IMR-90 (cell line): ENCODE results near the gene ERC2. TPM values are rescaled to one million over a fixed set of nuclear protein-coding genes. Genes with fewer than 3 reads are reported as not detected.

Source experiments
- ATAC-seq: fragments of 200-7000 bp; cut with Tn5 transposase; 2 replicates; pipeline ENCODE4 v1.9.1; 2020; ENCODE audit warnings: low read depth, mild to moderate bottlenecking, moderate library complexity
- BruUV-seq: library from RNA; stranded (reverse); fragments of 400-500 nt; replicated peaks from 2 replicates; lab custom pipeline; 2021; lab: Mats Ljungman, UMichigan
- CTCF ChIA-PET: fragments of 300-600 bp; formaldehyde crosslinking; extraction: SDS; loops from one replicate; lab custom pipeline; 2021; ENCODE audit warnings: antibody characterized with exemption; lab: Yijun Ruan, JAX
- POLR2A ChIA-PET: fragments of 300-600 bp; sonication (Branson Sonifier 250); formaldehyde crosslinking; loops from one replicate; lab custom pipeline; 2022; ENCODE audit warnings: antibody characterized with exemption; ENCODE audit not compliant: unreplicated experiment; lab: Charles Lee
- DNase-seq: peaks from one replicate; pipeline ENCODE4 v3.0.0; 2013
- H2AFZ ChIP-seq: replicated peaks from 2 replicates; pipeline ENCODE3; 2013; ENCODE audit warnings: low read length, mild to moderate bottlenecking; ENCODE audit not compliant: poor library complexity
- H2AK5ac ChIP-seq: 2 replicates; pipeline ENCODE4 v1.6.1; 2013; ENCODE audit warnings: low read depth, low read length, inconsistent platforms
- H2AK9ac ChIP-seq: replicated peaks from 2 replicates; pipeline ENCODE3; 2013; ENCODE audit warnings: mild to moderate bottlenecking, low read depth, low read length, moderate library complexity; ENCODE audit not compliant: poor library complexity
- H2BK120ac ChIP-seq: 2 replicates; pipeline ENCODE4 v1.6.1; 2013; ENCODE audit warnings: low read depth, low read length, inconsistent platforms
- H2BK15ac ChIP-seq: 3 replicates; pipeline ENCODE4 v1.6.1; 2013; ENCODE audit warnings: low read depth, low read length, inconsistent platforms
- H2BK20ac ChIP-seq: 2 replicates; pipeline ENCODE4 v1.6.1; 2013; ENCODE audit warnings: low read depth, mild to moderate bottlenecking, inconsistent platforms, low read length, moderate library complexity
- H2BK5ac ChIP-seq: 2 replicates; pipeline ENCODE4 v1.6.1; 2013; ENCODE audit warnings: mild to moderate bottlenecking, low read depth, low read length, inconsistent platforms; ENCODE audit not compliant: poor library complexity, severe bottlenecking
- H3K14ac ChIP-seq: replicated peaks from 2 replicates; pipeline ENCODE4 v1.6.1; 2013; ENCODE audit warnings: low read depth, low read length, inconsistent platforms
- H3K18ac ChIP-seq: 2 replicates; pipeline ENCODE4 v1.6.1; 2013; ENCODE audit warnings: low read depth, low read length, control low read depth
- H3K23ac ChIP-seq: 2 replicates; pipeline ENCODE4 v1.6.1; 2013; ENCODE audit warnings: low read depth, low read length, inconsistent platforms
- H3K27ac ChIP-seq: 2 replicates; pipeline ENCODE4 v1.5.1; 2013; ENCODE audit warnings: mild to moderate bottlenecking, control low read depth, low read length; ENCODE audit not compliant: insufficient read depth
- H3K27me3 ChIP-seq: 2 replicates; pipeline ENCODE4 v1.6.1; 2013; ENCODE audit warnings: low read length; ENCODE audit not compliant: control insufficient read depth, insufficient read depth
- H3K36me3 ChIP-seq: 2 replicates; pipeline ENCODE4 v1.6.1; 2013; ENCODE audit warnings: low read length, mixed read lengths; ENCODE audit not compliant: control insufficient read depth, insufficient read depth
- H3K4ac ChIP-seq: 2 replicates; pipeline ENCODE4 v1.6.1; 2013; ENCODE audit warnings: low read depth, low read length, inconsistent platforms
- H3K4me1 ChIP-seq: 2 replicates; pipeline ENCODE4 v1.6.1; 2013; ENCODE audit warnings: low read length, mixed read lengths; ENCODE audit not compliant: control insufficient read depth, insufficient read depth
- H3K4me2 ChIP-seq: 2 replicates; pipeline ENCODE4 v1.6.1; 2013; ENCODE audit warnings: low read depth, mild to moderate bottlenecking, control low read depth, low read length, moderate library complexity
- H3K4me3 ChIP-seq: 2 replicates; pipeline ENCODE4 v1.5.1; 2013; ENCODE audit warnings: low read depth, mild to moderate bottlenecking, control low read depth, low read length, moderate library complexity; ENCODE audit not compliant: insufficient read depth
- H3K56ac ChIP-seq: 2 replicates; pipeline ENCODE4 v1.6.1; 2013; ENCODE audit warnings: low read length, inconsistent platforms; ENCODE audit not compliant: insufficient read depth; ENCODE audit errors: extremely low read depth
- H3K79me1 ChIP-seq, 2 experiments: 2 replicates each; pipeline ENCODE4 v1.6.1; 2013; ENCODE audit warnings: low read length in 2 of 2, inconsistent platforms in 1 of 2, low read depth in 1 of 2
- H3K9ac ChIP-seq: 2 replicates; pipeline ENCODE4 v1.6.1; 2013; ENCODE audit warnings: low read depth, low read length, control low read depth
- H3K9me1 ChIP-seq: 2 replicates; pipeline ENCODE4 v1.6.1; 2013; ENCODE audit warnings: low read length, inconsistent platforms; ENCODE audit not compliant: insufficient read depth
- H3K9me3 ChIP-seq: 2 replicates; pipeline ENCODE4 v1.6.1; 2013; ENCODE audit warnings: low read length; ENCODE audit not compliant: control insufficient read depth, insufficient read depth
- H4K20me1 ChIP-seq: 2 replicates; pipeline ENCODE4 v1.6.1; 2013; ENCODE audit warnings: low read length, inconsistent platforms; ENCODE audit not compliant: insufficient read depth
- H4K5ac ChIP-seq: 2 replicates; pipeline ENCODE4 v1.6.1; 2013; ENCODE audit warnings: mild to moderate bottlenecking, low read depth, low read length, control low read depth
- H4K8ac ChIP-seq, 2 experiments: 2 replicates each; pipeline ENCODE4 v1.6.1; 2013; ENCODE audit warnings: low read depth in 2 of 2, low read length in 2 of 2, control low read depth in 1 of 2, inconsistent platforms in 1 of 2
- H4K91ac ChIP-seq: 2 replicates; pipeline ENCODE4 v1.6.1; 2013; ENCODE audit warnings: low read depth, low read length, inconsistent platforms; ENCODE audit not compliant: insufficient read depth
- BHLHE40 ChIP-seq: fragments of 150-350 bp; IDR thresholded peaks from 2 replicates; pipeline ENCODE4 v1.6.1; 2016; ENCODE audit warnings: mild to moderate bottlenecking, low read depth, low read length
- CEBPB ChIP-seq: IDR thresholded peaks from 2 replicates; pipeline ENCODE4 v1.6.1; 2012; ENCODE audit warnings: low read depth, low read length, improper control_type of control experiment
- CHD1 ChIP-seq: IDR thresholded peaks from 2 replicates; pipeline ENCODE4 v1.6.1; 2012; ENCODE audit warnings: low read depth, low read length, improper control_type of control experiment
- FOS ChIP-seq: fragments of 150-350 bp; IDR thresholded peaks from 2 replicates; pipeline ENCODE4 v1.6.1; 2016; ENCODE audit warnings: low read depth, low read length
- MAFK ChIP-seq: IDR thresholded peaks from 2 replicates; pipeline ENCODE4 v1.6.1; 2012; ENCODE audit warnings: low read depth, low read length, improper control_type of control experiment
- MAZ ChIP-seq: IDR thresholded peaks from 2 replicates; pipeline ENCODE4 v1.6.1; 2012; ENCODE audit warnings: low read depth, mild to moderate bottlenecking, low read length, improper control_type of control experiment, moderate library complexity, borderline replicate concordance
- MXI1 ChIP-seq: IDR thresholded peaks from 2 replicates; pipeline ENCODE4 v1.6.1; 2012; ENCODE audit warnings: low read depth, mild to moderate bottlenecking, low read length, moderate library complexity, borderline replicate concordance
- RAD21 ChIP-seq: IDR thresholded peaks from 2 replicates; pipeline ENCODE4 v1.6.1; 2012; ENCODE audit warnings: low read length, improper control_type of control experiment
- RCOR1 ChIP-seq: IDR thresholded peaks from 2 replicates; pipeline ENCODE4 v1.6.1; 2012; ENCODE audit warnings: mild to moderate bottlenecking, low read length, improper control_type of control experiment; ENCODE audit not compliant: insufficient replicate concordance
- RFX5 ChIP-seq: IDR thresholded peaks from 2 replicates; pipeline ENCODE4 v1.8.0; 2012; ENCODE audit warnings: low read depth, mild to moderate bottlenecking, low read length, moderate library complexity
- SMC3 ChIP-seq: fragments of 150-350 bp; IDR thresholded peaks from 2 replicates; pipeline ENCODE4 v1.6.1; 2016; ENCODE audit warnings: low read depth, mild to moderate bottlenecking, antibody characterized with exemption, low read length, moderate library complexity
- WGBS, 2 experiments: methylation state at CpG; one replicate each; pipeline versions ENCODE4 v1.1.5 to v1.1.7; 2013; ENCODE audit warnings: missing lambda C conversion rate in 2 of 2; ENCODE audit not compliant: insufficient read length in 1 of 2; ENCODE audit errors: extremely low coverage in 2 of 2; 5-methylcytosine and 5-hydroxymethylcytosine counted together
- dilution Hi-C: fragments of 300-500 bp; cut with HindIII; formaldehyde crosslinking; loops from one replicate; pipeline ENCODE4 v1.14.3; 2018; ENCODE audit warnings: low sequenced_read_pairs; ENCODE audit not compliant: unreplicated experiment
- in situ Hi-C: fragments of 300-500 bp; cut with MboI; formaldehyde crosslinking; loops from 3 replicates; pipeline ENCODE4 v1.14.3; 2019; ENCODE audit warnings: low sequenced_read_pairs, inconsistent platforms, mixed read lengths
- intact Hi-C: fragments of 100-400 bp; cut with micrococcal nuclease; formaldehyde crosslinking; loops from 2 replicates; pipeline ENCODE4 v1.10.0; 2022
- polyA plus RNA-seq, 3 experiments: library from polyadenylated mRNA; depleted of rRNA; stranded (reverse); fragments of >200 nt; gene quantifications; 2 replicates each; pipeline ENCODE4 v1.2.3, GENCODE V29; 2012; ENCODE audit warnings: low replicate concordance in 1 of 3
- total RNA-seq: library from RNA; depleted of rRNA; stranded (reverse); fragments of >200 nt; gene quantifications from 2 replicates; pipeline ENCODE4 v1.2.3, GENCODE V29; 2012
- TF ChIP-seq, protein P1 (sequence below): fragments of 150-350 bp; IDR thresholded peaks from 2 replicates; pipeline ENCODE4 v1.6.1; 2017; ENCODE audit warnings: mild to moderate bottlenecking, antibody characterized with exemption, low read length, low read depth
- TF ChIP-seq, protein P2 (sequence below): fragments of 150-350 bp; IDR thresholded peaks from 2 replicates; pipeline ENCODE4 v1.6.1; 2016; ENCODE audit warnings: low read depth, mild to moderate bottlenecking, low read length, moderate library complexity, borderline replicate concordance
- TF ChIP-seq, protein P3 (sequence below): conservative IDR thresholded peaks from 2 replicates; pipeline ENCODE4 v1.5.1; 2012; ENCODE audit warnings: mild to moderate bottlenecking, low read depth, low read length, improper control_type of control experiment

The ERC2 gene
- total and polyA plus RNA-seq, 2 of the 4 experiments (the other 2 are of a cell fraction) = 0.17 to 0.18 TPM

DNA sequence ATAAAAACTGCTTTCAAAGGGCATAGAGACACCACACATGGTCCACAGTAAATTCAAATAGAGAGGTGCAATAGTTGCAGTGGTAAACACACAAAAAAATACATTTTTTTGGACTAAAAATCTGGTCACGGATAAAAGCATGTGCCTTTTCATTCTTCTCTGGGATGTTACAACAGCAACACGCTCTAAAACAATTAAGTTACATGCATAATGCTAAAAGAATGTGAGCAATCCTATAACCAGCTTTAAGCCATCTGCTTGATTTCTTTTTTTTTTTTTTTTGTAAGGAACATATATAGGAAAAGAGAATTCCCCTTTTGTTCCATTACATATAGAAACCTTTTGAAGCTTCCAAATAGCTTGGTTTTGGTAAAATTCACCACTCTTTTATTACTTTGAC, 1001.2 kb downstream of the ERC2 start:
- Histone ChIP-seq H3K4me3 (no peak overlapping the region), H3K18ac (peak overlapping the region; percentile 76; the same call in 1 of the 2 replicates), H3K4me1 (peaks cover 16% of the 10 kb centered on the region), H4K91ac (peak overlapping the region; percentile 52; the same call in 1 of the 2 replicates), H3K14ac (peak overlapping the region; percentile 43; the same call in 1 of the 2 replicates), H3K4me2 (peak overlapping the region; percentile 19; the same call in 1 of the 2 replicates), H2BK120ac (peak overlapping the region; percentile 58), H3K4ac (no peak overlapping the region), H3K9me1 (peaks cover 18% of the 10 kb centered on the region), H2AK5ac (no peak overlapping the region), H3K27me3 (no peaks in the 10 kb centered on the region), H4K5ac (peak overlapping the region; percentile 12; the same call in 1 of the 2 replicates), H3K36me3 (peaks cover 29% of the 10 kb centered on the region), H2BK20ac (peak overlapping the region; percentile 61), H3K79me1 (peaks cover 19 to 46% of the 10 kb centered on the region in 2 experiments), H3K27ac (peak overlapping the region; percentile 57; the same call in 1 of the 2 replicates), H2AFZ (no peak overlapping the region), H2AK9ac (no peak overlapping the region), H2BK15ac (no peak overlapping the region), H3K23ac (peak overlapping the region; percentile 21; the same call in 1 of the 2 replicates), H4K20me1 (peaks cover 20% of the 10 kb centered on the region), H3K56ac (peak overlapping the region; percentile 14; the same call in 1 of the 2 replicates), H3K9me3 (no peaks in the 10 kb centered on the region), H4K8ac (peak overlapping the region; percentile 47 to 61), H2BK5ac (peak overlapping the region; percentile 79), H3K9ac (no peak overlapping the region)
- in situ Hi-C loops = loop anchor here (10.0 kb wide), 1 partner anchor 132 kb away; no protein-coding TSS in a partner anchor
- POLR2A ChIA-PET = interaction anchor here (0.6 to 1.3 kb wide), 2 partner anchors 298 to 300 kb away, joined by 3 to 4 read pairs; no protein-coding TSS in a partner anchor
- no CpG with 5 or more reads among the region's 2 CpGs for WGBS, 2 experiments
- intact Hi-C loops = loop anchor here (5.0 kb wide), 1 partner anchor 135 kb away; no protein-coding TSS in a partner anchor
- dilution Hi-C loops = no loop called here
- CTCF ChIA-PET = interaction anchor here (0.6 to 1.4 kb wide), 2 partner anchors 502 to 606 kb away, joined by 3 to 4 read pairs; no protein-coding TSS in a partner anchor
- DNase-seq (peak; percentile 76), ATAC-seq (peak; percentile 7; the same call in 1 of the 2 replicates)
- BruUV-seq = no TSS peak
- TF ChIP-seq BHLHE40 (peak; percentile 67; the same call in 1 of the 2 replicates), RAD21 (no peak), FOS (no peak), MAFK (no peak), RCOR1 (no peak), MAZ (no peak), CEBPB (0 out of 2 replicates have a peak, but pooled peaks have one; percentile 35), RFX5 (no peak), CHD1 (no peak), MXI1 (no peak), SMC3 (no peak)
- TF ChIP-seq, protein P1, sequence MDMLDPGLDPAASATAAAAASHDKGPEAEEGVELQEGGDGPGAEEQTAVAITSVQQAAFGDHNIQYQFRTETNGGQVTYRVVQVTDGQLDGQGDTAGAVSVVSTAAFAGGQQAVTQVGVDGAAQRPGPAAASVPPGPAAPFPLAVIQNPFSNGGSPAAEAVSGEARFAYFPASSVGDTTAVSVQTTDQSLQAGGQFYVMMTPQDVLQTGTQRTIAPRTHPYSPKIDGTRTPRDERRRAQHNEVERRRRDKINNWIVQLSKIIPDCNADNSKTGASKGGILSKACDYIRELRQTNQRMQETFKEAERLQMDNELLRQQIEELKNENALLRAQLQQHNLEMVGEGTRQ = no peak
- TF ChIP-seq, protein P2, sequence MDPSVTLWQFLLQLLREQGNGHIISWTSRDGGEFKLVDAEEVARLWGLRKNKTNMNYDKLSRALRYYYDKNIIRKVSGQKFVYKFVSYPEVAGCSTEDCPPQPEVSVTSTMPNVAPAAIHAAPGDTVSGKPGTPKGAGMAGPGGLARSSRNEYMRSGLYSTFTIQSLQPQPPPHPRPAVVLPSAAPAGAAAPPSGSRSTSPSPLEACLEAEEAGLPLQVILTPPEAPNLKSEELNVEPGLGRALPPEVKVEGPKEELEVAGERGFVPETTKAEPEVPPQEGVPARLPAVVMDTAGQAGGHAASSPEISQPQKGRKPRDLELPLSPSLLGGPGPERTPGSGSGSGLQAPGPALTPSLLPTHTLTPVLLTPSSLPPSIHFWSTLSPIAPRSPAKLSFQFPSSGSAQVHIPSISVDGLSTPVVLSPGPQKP = no peak
- TF ChIP-seq, protein P3, sequence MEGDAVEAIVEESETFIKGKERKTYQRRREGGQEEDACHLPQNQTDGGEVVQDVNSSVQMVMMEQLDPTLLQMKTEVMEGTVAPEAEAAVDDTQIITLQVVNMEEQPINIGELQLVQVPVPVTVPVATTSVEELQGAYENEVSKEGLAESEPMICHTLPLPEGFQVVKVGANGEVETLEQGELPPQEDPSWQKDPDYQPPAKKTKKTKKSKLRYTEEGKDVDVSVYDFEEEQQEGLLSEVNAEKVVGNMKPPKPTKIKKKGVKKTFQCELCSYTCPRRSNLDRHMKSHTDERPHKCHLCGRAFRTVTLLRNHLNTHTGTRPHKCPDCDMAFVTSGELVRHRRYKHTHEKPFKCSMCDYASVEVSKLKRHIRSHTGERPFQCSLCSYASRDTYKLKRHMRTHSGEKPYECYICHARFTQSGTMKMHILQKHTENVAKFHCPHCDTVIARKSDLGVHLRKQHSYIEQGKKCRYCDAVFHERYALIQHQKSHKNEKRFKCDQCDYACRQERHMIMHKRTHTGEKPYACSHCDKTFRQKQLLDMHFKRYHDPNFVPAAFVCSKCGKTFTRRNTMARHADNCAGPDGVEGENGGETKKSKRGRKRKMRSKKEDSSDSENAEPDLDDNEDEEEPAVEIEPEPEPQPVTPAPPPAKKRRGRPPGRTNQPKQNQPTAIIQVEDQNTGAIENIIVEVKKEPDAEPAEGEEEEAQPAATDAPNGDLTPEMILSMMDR = no peak
